Measurements from ENCODE around the gene CFAP74. TPM values are rescaled to one million over a fixed set of nuclear protein-coding genes. Genes with fewer than 3 reads are reported as not detected.
A peak's percentile ranks its signal among the peaks of the same experiment; 100 is the strongest.

CFAP74 gene
- total and polyA plus RNA-seq, 7 donors: 0.03 to 0.27 TPM; not detected in 5

- Histone ChIP-seq H3K9me3 (no peaks in the 10 kb centered on the region), H3K27me3 (peaks cover 42 to 96% (median 77%) of the 10 kb centered on the region in 3 donors), H3K36me3 (no peaks in the 10 kb centered on the region), H3K4me3 (peak within 1 kb of the TSS in 2 of 4 donors; percentile 25 to 30), H3K4me1 (peaks cover 0 to 11% (median 8%) of the 10 kb centered on the region in 4 donors), H3K27ac (no peak within 1 kb of the TSS)
- 1 to 2% methylated on average over 45 to 54 of the region's 60 CpGs for WGBS, 2 donors
- DNase-seq: no peak
- TF ChIP-seq EP300 (IDR thresholded peaks at IDR 0.05): no peak
- no peak for TF ChIP-seq CTCF (IDR thresholded peaks at IDR 0.05)
- intact Hi-C loops (cut with DNase I): no loop called here
Observed at GRCh38 chr1:2019172-2019543, 15.6 kb upstream of the CFAP74 start, which contains the start of gene GABRD. TSS of gene GABRD (plus strand) at chr1:2019345. CDS start at chr1:2019424, 79 bp downstream.

GRCh38 chr1:2018217-2019171 lies 14.9 kb upstream of the CFAP74 start:
- no peak for DNase-seq
- no peaks in the 10 kb centered on the region for H3K9me3 ChIP-seq
- peaks cover 42 to 96% (median 75%) of the 10 kb centered on the region in 3 donors for H3K27me3 ChIP-seq
- peaks cover 0 to 11% (median 8%) of the 10 kb centered on the region in 4 donors for H3K4me1 ChIP-seq
- 7 to 14% methylated on average over 48 of the region's 48 CpGs for WGBS, 2 donors
- H3K27ac ChIP-seq: no peak overlapping the region
- no peak for TF ChIP-seq EP300 (IDR thresholded peaks at IDR 0.05)
- no peak for TF ChIP-seq CTCF (IDR thresholded peaks at IDR 0.05)
- TF ChIP-seq POLR2AphosphoS5 (IDR thresholded peaks at IDR 0.05): no peak
- TF ChIP-seq POLR2A (IDR thresholded peaks at IDR 0.05): no peak
- intact Hi-C loops (cut with DNase I): no loop called here
- no peaks in the 10 kb centered on the region for H3K36me3 ChIP-seq
- H3K4me3 ChIP-seq: no peak overlapping the region

GRCh38 chr1:2016123-2016522 lies 12.5 kb upstream of the CFAP74 start:
- intact Hi-C loops (cut with DNase I): no loop called here
- Histone ChIP-seq H3K36me3 (no peaks in the 10 kb centered on the region), H3K27me3 (peaks cover 23 to 91% (median 56%) of the 10 kb centered on the region in 3 donors), H3K4me3 (no peak overlapping the region), H3K27ac (no peak overlapping the region), H3K4me1 (peaks cover 0 to 11% (median 8%) of the 10 kb centered on the region in 4 donors), H3K9me3 (no peaks in the 10 kb centered on the region)
- WGBS, 2 donors: 81 to 82% methylated on average over 9 of the region's 9 CpGs
- TF ChIP-seq POLR2AphosphoS5 (IDR thresholded peaks at IDR 0.05): no peak
- no peak for TF ChIP-seq CTCF (IDR thresholded peaks at IDR 0.05)
- no peak for TF ChIP-seq EP300 (IDR thresholded peaks at IDR 0.05)
- TF ChIP-seq POLR2A (IDR thresholded peaks at IDR 0.05): no peak
- DNase-seq: no peak

- H3K27me3 ChIP-seq: peaks cover 12 to 80% (median 45%) of the 10 kb centered on the region in 3 donors
Observed at GRCh38 chr1:2014741-2015735, 11.5 kb upstream of the CFAP74 start.

More at GRCh38 chr1:2014741-2015735, 11.5 kb upstream of the CFAP74 start:
- H3K9me3 ChIP-seq: no peaks in the 10 kb centered on the region
- H3K36me3 ChIP-seq: no peaks in the 10 kb centered on the region
- H3K27ac ChIP-seq: no peak overlapping the region
- H3K4me3 ChIP-seq: no peak overlapping the region
- WGBS, 2 donors: 64 to 65% methylated on average over 34 of the region's 34 CpGs
- no peak for DNase-seq
- intact Hi-C loops (cut with DNase I): no loop called here
- TF ChIP-seq POLR2A (IDR thresholded peaks at IDR 0.05) (no peak), CTCF (IDR thresholded peaks at IDR 0.05) (no peak), EP300 (IDR thresholded peaks at IDR 0.05) (no peak), POLR2AphosphoS5 (IDR thresholded peaks at IDR 0.05) (no peak)
- H3K4me1 ChIP-seq: peaks cover 0 to 11% (median 8%) of the 10 kb centered on the region in 4 donors

Measured in sigmoid colon (tissue), 7 donors.